ENCODE results near the gene PARD3B. TPM values are rescaled to one million over a fixed set of nuclear protein-coding genes. Genes with fewer than 3 reads are reported as not detected.

PARD3B gene
- total and polyA plus RNA-seq, 10 of the 15 experiments (the other 5 are each of a cell fraction or from before 2014, with no cell fraction given), result 0.01 to 0.54 (median 0.07) TPM; not detected in 7

DNA sequence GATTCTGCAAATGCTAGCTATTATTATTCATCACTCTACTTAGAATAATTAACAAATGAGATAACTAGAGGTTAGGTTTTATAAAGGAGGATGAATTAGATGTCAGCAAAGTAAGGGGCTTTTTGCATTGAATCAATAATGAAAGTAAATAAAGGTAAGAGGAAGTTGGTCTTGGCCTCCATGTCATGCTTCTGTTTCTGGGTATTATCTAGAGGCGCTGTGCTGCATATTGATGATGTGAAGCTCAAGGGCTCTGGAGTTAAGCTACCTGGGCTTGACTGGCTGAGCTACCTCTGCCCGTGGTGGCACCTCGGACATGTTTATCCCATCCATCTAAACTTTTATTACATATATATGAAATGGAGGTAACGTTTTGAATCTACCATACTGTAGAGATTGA is 350.9 kb downstream of the PARD3B start:
- intact Hi-C loops (cut with micrococcal nuclease; ENCODE audit: unreplicated experiment), result no loop called here
- FAIRE-seq (peak; percentile 68), DNase-seq (ENCODE audit: low read depth, low spot score) (no peak), ATAC-seq (peak; percentile 76)
- Histone ChIP-seq H3K4me1 (ENCODE audit: control insufficient read depth, insufficient read depth, low read length) (no peaks in the 10 kb centered on the region), H3K4me3 (no peak overlapping the region), H4K20me1 (ENCODE audit: control insufficient read depth, insufficient read depth) (no peaks in the 10 kb centered on the region), H3K27me3 (replicated peaks in 1 of 2; ENCODE audit: control insufficient read depth in 2 of 2, insufficient read depth in 2 of 2, low read length in 1 of 2) (no peaks in the 10 kb centered on the region), H3K36me3 (ENCODE audit: control insufficient read depth in 2 of 2, insufficient read depth in 2 of 2, low read length in 1 of 2) (no peaks in the 10 kb centered on the region), H3K27ac (ENCODE audit: control insufficient read depth, insufficient read depth) (no peak overlapping the region), H2AFZ (ENCODE audit: control insufficient read depth, low read depth, low read length) (no peak overlapping the region), H3K9me3 (replicated peaks; ENCODE audit: control insufficient read depth, insufficient read depth, low read length) (no peaks in the 10 kb centered on the region), H3K79me2 (ENCODE audit: control insufficient read depth, insufficient read depth, low read length) (no peaks in the 10 kb centered on the region), H3K9ac (ENCODE audit: control insufficient read depth, insufficient read depth, low read length) (no peak overlapping the region), H3K4me2 (ENCODE audit: control insufficient read depth, insufficient read depth) (no peak overlapping the region)
- ChIA-PET SMC1A (ENCODE audit: uncharacterized antibody, unreplicated experiment) (interaction anchor here (1.3 kb wide), 1 partner anchor 10 kb away, joined by 3 read pairs; no protein-coding TSS in a partner anchor), CTCF (interaction anchor here (1.2 to 1.4 kb wide), 2 partner anchors 24 to 26 kb away, joined by 3 to 4 read pairs; no protein-coding TSS in a partner anchor), POLR2A (no interaction called here), RAD21 (ENCODE audit: unreplicated experiment) (interaction anchor here (0.9 kb wide), 1 partner anchor 10 kb away, joined by 3 read pairs; no protein-coding TSS in a partner anchor)
- in situ Hi-C loops (cut with MboI), result no loop called here
- 13% methylated on average over 4 of the region's 4 CpGs for WGBS (ENCODE audit: insufficient coverage, insufficient replicate concordance, low lambda C conversion rate, missing lambda C conversion rate)
- TF ChIP-seq GATAD2B (conservative IDR thresholded peaks at IDR 0.05; ENCODE audit: low read depth), result no peak
- TF ChIP-seq, protein P1, sequence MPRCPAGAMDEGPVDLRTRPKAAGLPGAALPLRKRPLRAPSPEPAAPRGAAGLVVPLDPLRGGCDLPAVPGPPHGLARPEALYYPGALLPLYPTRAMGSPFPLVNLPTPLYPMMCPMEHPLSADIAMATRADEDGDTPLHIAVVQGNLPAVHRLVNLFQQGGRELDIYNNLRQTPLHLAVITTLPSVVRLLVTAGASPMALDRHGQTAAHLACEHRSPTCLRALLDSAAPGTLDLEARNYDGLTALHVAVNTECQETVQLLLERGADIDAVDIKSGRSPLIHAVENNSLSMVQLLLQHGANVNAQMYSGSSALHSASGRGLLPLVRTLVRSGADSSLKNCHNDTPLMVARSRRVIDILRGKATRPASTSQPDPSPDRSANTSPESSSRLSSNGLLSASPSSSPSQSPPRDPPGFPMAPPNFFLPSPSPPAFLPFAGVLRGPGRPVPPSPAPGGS (IDR thresholded peaks at IDR 0.05; ENCODE audit: borderline replicate concordance, insufficient read depth, low read depth, low read length, poor library complexity, severe bottlenecking), result no peak
- no peak for TF ChIP-seq SMC3 (IDR thresholded peaks at IDR 0.05; ENCODE audit: borderline replicate concordance, low read length)
- TF ChIP-seq, protein P2, sequence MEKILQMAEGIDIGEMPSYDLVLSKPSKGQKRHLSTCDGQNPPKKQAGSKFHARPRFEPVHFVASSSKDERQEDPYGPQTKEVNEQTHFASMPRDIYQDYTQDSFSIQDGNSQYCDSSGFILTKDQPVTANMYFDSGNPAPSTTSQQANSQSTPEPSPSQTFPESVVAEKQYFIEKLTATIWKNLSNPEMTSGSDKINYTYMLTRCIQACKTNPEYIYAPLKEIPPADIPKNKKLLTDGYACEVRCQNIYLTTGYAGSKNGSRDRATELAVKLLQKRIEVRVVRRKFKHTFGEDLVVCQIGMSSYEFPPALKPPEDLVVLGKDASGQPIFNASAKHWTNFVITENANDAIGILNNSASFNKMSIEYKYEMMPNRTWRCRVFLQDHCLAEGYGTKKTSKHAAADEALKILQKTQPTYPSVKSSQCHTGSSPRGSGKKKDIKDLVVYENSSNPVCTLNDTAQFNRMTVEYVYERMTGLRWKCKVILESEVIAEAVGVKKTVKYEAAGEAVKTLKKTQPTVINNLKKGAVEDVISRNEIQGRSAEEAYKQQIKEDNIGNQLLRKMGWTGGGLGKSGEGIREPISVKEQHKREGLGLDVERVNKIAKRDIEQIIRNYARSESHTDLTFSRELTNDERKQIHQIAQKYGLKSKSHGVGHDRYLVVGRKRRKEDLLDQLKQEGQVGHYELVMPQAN (conservative IDR thresholded peaks at IDR 0.05), result no peak
- TF ChIP-seq, protein P3, sequence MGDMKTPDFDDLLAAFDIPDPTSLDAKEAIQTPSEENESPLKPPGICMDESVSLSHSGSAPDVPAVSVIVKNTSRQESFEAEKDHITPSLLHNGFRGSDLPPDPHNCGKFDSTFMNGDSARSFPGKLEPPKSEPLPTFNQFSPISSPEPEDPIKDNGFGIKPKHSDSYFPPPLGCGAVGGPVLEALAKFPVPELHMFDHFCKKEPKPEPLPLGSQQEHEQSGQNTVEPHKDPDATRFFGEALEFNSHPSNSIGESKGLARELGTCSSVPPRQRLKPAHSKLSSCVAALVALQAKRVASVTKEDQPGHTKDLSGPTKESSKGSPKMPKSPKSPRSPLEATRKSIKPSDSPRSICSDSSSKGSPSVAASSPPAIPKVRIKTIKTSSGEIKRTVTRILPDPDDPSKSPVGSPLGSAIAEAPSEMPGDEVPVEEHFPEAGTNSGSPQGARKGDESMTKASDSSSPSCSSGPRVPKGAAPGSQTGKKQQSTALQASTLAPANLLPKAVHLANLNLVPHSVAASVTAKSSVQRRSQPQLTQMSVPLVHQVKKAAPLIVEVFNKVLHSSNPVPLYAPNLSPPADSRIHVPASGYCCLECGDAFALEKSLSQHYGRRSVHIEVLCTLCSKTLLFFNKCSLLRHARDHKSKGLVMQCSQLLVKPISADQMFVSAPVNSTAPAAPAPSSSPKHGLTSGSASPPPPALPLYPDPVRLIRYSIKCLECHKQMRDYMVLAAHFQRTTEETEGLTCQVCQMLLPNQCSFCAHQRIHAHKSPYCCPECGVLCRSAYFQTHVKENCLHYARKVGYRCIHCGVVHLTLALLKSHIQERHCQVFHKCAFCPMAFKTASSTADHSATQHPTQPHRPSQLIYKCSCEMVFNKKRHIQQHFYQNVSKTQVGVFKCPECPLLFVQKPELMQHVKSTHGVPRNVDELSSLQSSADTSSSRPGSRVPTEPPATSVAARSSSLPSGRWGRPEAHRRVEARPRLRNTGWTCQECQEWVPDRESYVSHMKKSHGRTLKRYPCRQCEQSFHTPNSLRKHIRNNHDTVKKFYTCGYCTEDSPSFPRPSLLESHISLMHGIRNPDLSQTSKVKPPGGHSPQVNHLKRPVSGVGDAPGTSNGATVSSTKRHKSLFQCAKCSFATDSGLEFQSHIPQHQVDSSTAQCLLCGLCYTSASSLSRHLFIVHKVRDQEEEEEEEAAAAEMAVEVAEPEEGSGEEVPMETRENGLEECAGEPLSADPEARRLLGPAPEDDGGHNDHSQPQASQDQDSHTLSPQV (IDR thresholded peaks at IDR 0.05), result no peak
- TF ChIP-seq IRF4 (IDR thresholded peaks at IDR 0.05; ENCODE audit: low read depth, low read length), result no peak
- no peak for TF ChIP-seq RFX5 (IDR thresholded peaks at IDR 0.05; ENCODE audit: low read depth, low read length)
- no TSS peak for BruUV-seq (replicated peaks)
